ENCODE data around the gene ZNF778. TPM values are rescaled to one million over a fixed set of nuclear protein-coding genes. Genes with fewer than 3 reads are reported as not detected.

Gene ZNF778
- total and polyA plus RNA-seq, 2 of the 13 experiments (the other 11 are each of a cell fraction or from before 2014, with no cell fraction given): 3.8 to 7.2 TPM

GRCh38 chr16:89261691-89262563 lies 44.4 kb downstream of the ZNF778 start (continued):
- TF ChIP-seq ZHX2 (IDR thresholded peaks at IDR 0.05; ENCODE audit: low read depth) (no peak), ZHX2 (CRISPR knock-in tag; IDR thresholded peaks at IDR 0.05; ENCODE audit: borderline replicate concordance) (no peak), ZBTB37 (CRISPR knock-in tag; IDR thresholded peaks at IDR 0.05) (peak; percentile 46; the same call in 1 of the 2 replicates), ZBTB42 (CRISPR knock-in tag; IDR thresholded peaks at IDR 0.05) (no peak), ZNF317 (CRISPR knock-in tag; IDR thresholded peaks at IDR 0.05) (no peak), ZNF703 (CRISPR knock-in tag; IDR thresholded peaks at IDR 0.05; ENCODE audit: borderline replicate concordance) (no peak), ZNF614 (CRISPR knock-in tag; IDR thresholded peaks at IDR 0.05; ENCODE audit: borderline replicate concordance) (no peak; the same call in none of the 2 replicates), TCF7L2 (IDR thresholded peaks at IDR 0.05; ENCODE audit: low read depth, low read length) (no peak), RNF219 (CRISPR knock-in tag; IDR thresholded peaks at IDR 0.05) (no peak), CERS6 (CRISPR knock-in tag; IDR thresholded peaks at IDR 0.05) (no peak), HOMEZ (CRISPR knock-in tag; IDR thresholded peaks at IDR 0.05; ENCODE audit: low read depth) (no peak), ZFP62 (CRISPR knock-in tag; IDR thresholded peaks at IDR 0.05) (no peak), HNF4A (CRISPR knock-in tag; IDR thresholded peaks at IDR 0.05) (peak; percentile 84), ZSCAN25 (CRISPR knock-in tag; IDR thresholded peaks at IDR 0.05) (peak; percentile 68; the same call in 1 of the 2 replicates)

Measured in HepG2 (cell line).